DMS79 treated with DMSO at 0.1 percent for 48 hours (cell line): ENCODE measurements around the gene ATP8A2.

Experiments used
- DNase-seq: peaks from one replicate; lab custom pipeline; 2025; lab: John Stamatoyannopoulos, UW

Gene ATP8A2

DNA sequence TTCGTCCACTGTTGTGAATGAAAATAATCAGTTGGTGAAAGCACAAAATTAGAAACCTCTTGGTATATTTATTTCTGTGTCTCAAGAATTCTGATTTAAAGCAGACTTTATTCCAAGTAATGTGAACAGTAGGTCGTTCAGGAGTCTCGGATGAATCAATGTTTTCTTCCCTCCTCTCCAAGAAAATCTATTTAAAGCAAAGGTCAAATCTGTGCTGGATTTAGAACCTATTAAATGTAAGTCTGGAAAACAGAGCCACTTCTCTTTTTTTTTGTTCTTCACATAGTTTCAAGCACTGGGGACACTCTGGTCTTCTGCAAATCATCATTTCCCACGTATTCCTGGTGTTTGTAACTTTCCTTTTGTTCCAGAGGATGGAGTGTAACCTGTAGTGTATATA, 312.7 kb downstream of the ATP8A2 start:
- no peak for DNase-seq

DNA sequence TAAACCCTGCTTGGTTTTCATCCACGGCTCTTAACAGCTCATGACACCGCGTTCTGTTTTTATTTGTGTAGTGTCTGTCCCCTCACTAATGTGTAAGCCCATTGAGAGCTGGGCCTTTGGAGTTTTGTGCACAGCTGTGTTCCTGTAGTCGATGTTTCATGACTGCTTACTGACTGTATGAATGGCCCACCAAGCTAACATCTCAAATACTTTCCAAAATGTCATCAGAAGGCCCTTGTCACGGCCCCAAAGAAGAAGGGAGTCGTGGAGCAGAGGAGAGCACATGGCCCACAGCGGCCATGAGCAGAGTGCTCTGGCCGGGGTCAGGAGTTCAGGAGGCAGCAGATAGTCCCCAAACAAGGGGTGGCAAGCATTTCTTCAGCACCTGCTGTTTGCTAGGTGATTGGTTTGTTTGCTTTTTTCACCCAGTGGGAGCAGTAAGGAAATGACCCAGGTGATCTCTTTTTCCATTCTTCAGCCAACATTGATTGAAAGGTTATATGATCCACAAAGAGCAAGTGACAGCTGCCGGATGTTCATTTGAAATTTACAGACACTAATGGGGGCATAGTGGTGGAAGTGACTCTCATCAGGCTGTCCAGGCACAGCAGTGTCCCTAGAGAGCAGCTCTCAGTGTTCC, 315.2 kb downstream of the ATP8A2 start:
- peak; percentile 38 for DNase-seq

DNA sequence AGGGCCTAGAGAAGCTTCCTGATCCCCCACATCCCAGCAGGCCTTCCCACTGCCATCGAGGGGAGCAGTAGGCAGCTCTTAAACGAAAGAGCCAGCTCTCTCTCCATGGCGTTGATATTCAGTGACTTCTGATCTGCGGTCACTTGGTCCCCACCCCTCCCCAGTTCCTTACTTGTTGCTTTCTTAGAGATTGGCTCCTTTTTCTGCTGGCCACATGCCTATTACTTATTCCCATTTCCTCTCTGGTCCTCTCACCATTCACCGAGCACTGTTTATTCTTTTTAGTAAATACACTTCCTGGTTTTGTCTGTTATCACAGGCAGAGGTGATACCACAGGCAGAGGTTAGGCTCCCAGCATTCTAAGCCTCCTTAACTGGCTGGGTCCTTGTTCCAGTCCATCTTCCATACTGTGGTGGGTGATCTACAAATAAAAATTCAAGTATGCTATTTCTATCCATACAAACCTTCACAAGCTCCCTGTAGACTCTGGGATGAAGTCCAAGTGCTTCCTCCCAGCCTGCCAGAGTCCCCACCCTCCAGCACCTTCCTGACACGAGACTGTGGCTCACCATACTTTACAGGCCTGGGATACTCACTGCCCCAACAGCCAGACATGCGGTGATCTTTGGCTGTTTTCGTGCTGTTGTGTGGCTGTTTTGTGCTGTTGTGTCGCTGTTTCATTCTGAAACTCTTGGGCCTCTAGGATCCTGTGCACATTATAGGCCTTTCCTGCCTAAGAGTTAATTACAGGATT, 315.9 kb downstream of the ATP8A2 start:
- DNase-seq = peak; percentile 58

DNA sequence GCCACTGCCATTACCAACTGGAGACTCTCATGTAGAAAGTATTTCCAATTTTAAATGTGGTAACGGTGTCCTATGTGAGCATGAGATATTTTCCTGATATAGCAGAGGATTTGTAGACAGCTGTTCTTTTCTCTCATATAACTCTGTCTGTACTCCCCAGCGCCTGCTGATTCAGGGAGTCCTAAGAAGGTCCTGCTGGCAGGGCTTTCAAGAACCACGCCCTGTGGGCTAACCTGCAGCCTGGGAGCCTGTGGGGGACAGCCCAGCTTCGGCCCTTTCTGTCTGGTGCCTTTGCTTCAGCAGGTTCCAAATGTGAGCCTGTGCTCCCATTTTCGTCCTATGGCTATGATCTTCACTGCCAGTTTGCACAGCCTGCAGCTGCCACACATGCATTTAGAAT, 316.8 kb downstream of the ATP8A2 start:
- DNase-seq = no peak

DNA sequence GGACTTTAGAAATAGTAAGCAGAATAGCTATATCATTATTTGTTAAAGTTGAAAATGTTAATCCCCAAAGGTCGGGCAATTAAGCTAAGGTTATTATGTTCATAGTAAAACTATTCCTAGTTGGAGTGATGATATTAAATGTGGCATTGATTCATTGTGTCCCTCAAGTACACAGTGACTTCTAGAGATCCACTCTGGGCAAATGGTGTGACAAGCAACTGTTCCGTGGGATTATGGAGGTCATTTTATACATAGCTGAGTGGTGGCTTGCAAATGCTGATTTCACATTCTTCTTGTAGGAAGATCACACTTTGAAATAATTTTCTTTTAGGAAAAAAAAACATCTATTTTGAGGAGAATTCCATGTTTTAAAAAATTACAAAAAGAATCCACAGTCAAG, 317.8 kb downstream of the ATP8A2 start:
- no peak for DNase-seq

DNA sequence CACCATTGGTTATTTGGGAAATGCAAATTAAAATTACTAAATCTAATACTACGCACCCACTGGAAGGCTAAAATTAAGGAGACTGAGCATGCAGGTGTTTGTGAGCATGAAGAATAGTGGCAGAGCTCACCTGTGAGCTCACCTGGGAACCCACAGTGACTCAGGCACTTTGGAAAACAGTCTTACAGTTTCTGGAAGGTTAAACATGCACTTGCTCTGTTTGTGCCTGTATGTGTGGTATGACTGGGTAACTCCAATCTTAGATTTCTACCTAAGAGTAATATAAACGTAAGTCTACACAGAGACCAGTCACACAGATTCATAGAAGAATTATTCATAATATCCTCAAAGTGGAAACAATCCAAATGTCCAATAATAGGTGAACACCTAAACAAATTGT, 318.8 kb downstream of the ATP8A2 start:
- no peak for DNase-seq

DNA sequence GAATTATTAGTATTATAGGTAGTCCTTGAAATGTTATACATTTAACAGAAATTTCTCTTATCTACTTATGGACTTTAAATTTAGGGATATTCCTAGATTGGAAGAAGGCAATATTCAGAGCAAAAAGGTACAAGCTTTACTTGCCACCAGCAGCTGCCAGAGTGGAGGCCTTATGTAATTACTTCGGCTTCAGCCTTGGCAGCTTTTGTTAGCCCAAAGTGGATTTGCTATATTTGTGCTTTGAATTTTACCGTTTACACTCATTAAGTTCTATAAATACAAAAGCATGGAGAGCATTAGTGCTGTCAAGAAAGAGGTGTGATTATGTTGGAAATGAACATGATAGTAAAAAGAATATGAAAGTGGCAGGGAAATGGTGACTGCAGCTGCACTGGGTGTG, 319.9 kb downstream of the ATP8A2 start:
- DNase-seq = no peak

DNA sequence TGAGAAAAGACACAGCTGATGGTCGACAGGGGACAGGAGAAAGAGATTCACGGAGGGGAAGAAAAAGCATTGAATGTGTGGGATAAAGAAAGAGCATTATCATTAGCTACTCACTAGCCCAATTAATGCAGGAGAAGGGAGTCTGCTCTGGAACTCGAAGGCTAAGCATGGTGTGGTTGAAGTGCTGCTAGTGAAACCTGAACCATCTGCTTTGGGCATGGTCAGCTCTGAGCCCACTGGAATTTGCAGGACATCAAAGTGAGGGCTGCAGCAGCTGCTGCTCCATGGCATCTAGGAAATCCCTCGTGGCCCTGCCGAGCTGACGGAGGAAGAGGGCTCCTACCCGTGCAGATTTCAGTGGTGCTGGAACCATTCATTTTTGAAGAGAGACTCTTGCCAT, 320.3 kb downstream of the ATP8A2 start:
- no peak for DNase-seq

DNA sequence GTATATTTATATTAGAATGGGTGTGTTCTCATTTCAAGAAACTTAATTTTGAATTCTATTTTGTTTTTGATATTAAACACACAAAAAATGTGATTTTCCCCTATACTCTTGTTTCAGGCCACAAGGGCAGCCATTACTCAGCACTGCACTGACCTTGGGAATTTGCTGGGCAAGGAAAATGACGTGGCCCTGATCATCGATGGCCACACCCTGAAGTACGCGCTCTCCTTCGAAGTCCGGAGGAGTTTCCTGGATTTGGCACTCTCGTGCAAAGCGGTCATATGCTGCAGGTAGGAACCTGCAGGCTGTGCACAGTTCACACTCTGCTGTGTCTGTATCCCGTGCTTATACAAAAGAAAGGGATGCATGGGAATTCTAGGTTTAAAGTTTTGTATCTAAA, 327.3 kb downstream of the ATP8A2 start:
- no peak for DNase-seq

DNA sequence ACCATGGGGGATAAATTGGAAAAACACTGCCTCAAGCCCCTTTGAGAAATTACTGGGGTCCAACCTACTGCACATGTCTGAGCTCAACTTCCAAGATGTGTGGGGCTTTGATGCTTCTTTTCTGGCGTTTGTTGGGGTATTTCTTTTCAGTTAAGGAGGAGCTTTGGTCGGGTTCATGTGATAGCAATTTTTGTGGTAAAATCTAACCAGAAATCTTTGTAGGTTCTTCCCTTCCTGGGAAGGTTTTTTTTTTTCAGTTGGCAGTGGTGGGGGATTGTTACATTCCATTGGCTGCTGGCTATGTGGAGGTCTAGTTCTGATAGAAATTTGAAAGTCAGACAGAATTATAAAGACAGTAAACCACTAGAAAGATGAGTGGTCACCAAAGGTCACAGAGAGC, 327.8 kb downstream of the ATP8A2 start:
- no peak for DNase-seq

DNA sequence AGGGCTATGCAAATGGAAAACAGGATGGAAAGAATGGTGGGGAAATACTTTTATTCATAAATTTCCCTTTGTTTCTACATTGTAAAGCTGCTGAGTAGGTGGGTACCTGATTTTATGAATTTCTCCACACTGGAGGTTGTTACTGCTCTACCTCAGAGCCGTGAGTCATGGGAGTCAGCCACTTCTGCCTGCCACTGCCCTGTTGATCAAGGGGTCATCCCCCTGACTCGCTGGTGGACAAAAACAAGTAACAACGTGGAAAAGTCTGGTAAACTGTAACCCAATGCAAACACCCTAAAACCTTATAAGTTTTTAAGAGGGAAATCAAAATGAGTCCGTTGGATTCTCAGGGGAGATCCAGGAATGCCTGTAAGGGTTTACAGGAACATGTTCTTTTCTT, 329.5 kb downstream of the ATP8A2 start:
- no peak for DNase-seq

DNA sequence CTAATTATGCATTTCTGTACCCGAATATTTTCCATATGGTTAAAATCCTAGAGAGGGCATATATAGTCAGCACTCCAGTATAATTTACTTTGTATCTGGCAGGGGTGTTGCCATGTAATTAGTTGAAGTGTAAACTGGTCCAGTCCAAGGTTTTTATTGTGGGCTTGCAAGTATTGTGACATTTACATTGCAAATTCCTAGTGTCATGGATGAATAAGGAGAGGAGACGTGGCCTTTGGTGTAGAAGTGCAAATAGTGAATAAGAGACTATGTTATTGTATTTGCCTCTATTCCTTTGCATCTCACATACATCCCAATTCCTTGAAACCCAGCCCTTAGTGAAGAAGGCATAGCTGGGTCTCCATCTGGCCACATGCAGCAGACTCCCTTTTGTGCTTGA, 330.6 kb downstream of the ATP8A2 start:
- no peak for DNase-seq

DNA sequence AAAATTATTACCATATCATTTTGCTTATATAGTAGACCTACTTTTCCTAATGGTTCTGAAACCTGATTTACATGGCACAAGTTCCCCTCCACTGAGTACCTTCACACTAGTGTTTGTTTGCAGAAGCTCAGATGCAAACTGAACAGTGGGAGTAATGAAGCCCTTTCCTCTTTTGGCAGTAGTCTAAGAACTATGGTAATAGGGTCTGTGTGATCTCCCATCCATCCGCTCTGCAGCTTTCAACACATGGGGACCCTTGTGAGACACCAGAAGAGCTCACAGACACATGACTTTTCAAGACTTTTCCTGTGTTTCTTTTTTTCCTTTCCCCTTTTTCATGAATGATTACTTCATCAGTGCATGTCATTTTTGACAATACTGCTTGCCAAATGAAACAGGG, 336.0 kb downstream of the ATP8A2 start:
- no peak for DNase-seq

DNA sequence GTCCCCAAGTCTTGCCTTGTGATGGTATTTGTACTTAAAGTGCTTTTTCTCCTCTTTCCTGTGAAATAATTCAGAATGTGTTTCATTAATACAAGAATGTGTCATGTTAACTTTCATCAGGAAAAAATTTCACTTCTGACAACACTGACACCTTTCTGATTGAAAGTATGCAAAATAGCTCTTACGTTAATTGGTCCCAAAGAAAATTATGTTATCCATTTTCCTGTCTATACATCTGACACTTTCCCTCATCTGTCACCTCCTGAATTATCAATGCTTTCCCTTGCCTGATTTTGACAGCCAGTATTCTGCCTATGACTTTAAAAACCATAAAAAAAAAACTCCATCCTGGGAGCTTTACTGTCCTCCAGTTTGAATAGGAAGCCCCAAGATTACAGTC, 336.5 kb downstream of the ATP8A2 start:
- DNase-seq = no peak

DNA sequence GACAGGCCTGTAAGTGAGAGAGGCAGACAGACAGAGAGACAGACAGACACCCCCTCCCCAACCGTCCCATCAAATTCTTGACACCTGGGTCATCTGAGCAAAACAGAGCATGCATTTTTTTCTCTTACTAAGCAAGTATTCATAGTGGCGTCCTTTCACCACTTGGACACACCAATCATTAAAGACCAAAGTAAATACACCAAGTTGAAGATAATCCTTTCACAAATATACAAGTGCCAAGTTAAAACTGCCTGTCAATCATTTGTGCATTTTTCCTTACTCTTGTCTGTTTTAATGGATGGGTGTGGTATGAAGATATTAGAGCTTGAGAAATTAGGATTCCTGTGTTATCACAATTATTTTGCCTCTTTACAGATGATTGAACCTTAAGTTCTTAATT, 337.3 kb downstream of the ATP8A2 start:
- no peak for DNase-seq

DNA sequence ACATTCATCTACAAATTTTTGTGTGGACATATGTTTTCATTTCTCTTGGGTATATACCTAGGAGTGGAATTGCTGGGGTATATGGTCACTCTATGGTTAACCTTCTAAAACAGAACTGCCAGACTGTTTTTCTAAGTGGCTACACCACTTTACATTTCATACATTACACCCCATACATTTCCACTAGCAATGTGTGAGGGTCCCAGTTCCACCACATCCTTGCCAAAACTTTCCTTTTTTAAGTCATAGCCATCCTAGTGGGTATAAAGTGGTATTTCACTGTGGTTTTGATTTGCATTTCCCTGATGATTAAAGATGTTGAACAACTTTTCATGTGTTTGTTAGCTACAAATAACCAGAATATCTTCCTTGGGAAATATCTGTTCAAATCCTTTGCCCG, 344.0 kb downstream of the ATP8A2 start:
- DNase-seq = no peak

DNA sequence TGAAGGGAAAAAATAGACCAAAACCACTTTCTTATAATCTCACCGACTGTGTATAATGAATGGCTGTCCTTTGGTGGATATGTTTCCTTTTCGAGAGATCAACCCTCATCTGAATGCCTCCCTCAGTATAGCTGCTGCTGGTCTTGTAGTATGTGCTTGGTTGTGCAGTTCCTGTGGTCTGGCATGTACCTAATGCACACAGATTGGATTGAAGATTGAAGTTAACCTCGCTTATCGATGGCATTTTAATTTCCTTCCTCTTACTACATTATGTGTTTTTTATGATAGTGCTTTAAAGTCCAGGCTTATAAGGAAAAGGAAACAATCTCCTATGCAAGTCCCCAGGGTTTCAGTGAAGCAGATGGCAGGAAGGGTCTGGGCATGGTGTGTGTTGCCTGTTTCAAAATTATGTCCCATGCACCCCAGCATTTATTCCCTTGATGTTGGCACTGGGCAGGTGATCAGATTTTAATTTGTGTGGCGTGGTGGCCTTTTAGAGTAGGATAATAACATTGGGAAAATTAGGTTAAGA, 346.0 kb downstream of the ATP8A2 start:
- DNase-seq = no peak

DNA sequence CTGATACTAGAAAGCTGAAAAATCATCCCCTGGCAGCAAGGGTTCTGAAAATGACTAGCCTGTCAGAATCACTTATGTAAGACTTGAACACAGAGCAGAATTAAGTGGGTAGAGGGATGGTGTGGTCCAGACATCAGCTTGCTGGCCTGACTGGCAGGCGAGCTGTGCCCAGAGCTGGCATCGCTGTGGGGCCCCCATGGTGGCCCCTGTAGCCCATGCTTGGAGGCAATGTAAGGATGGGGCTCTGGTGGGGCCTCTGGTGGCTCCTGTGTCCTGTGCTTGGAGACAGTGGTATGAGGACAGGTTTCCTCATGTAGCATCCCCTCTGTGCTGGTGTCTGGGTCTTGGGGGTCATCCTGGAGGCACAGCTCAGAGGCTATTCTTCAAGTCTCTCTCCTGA, 347.9 kb downstream of the ATP8A2 start:
- no peak for DNase-seq

DNA sequence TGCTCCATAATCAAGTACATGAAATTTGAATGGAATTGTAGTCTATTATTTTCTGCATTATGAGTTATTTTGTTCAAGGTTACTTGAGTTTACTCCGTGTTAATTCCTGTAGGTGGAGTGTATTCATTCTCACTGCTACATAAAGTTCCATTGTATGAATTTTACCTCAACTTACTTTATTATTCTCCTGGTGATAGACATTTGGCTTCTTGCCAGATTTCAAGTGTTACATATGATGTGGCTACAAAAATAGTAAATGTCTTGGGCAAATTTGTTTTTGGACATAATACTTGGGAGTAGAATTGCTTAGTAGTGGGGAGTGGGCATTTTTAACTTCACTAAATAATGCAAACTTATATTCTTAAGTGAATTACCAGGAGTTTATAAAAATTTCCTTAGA, 351.1 kb downstream of the ATP8A2 start:
- no peak for DNase-seq

DNA sequence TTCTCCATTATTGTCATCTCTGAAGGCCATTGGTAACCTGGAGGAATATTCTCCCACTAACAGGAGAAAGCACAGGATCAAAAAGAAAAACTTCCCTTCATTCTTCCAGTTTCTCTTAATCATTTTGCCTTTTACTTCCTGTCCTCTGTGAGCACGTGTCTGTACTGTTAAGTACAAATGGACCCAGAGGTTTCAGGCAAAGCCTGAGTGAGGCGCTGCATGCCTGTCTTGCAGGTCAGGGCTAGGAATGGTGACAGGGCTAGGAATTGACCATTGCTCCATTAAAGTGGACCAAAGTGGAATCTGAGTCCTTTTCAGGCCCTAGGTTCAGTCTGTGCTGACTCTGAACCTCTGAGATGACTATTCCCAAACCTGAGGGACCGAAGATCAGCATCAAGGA, 353.3 kb downstream of the ATP8A2 start:
- no peak for DNase-seq

DNA sequence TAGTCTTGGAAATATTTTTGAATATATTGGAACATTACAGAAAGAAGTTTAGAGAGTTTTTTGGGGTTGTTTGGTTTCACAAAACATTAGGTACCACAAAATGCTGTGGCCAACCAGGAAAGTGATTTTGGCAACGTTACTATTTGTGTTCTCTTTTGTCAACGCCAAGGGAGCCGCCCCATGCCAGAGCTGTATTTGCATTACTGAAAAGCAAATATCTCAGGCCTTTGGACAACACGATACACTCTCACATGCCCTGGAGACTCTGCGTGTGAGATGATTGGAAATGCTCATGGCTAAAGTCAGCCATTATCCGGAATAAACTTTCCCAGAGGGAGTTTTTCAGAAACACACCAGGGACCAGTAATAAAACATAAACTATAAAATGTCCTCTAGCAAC, 355.5 kb downstream of the ATP8A2 start:
- no peak for DNase-seq

DNA sequence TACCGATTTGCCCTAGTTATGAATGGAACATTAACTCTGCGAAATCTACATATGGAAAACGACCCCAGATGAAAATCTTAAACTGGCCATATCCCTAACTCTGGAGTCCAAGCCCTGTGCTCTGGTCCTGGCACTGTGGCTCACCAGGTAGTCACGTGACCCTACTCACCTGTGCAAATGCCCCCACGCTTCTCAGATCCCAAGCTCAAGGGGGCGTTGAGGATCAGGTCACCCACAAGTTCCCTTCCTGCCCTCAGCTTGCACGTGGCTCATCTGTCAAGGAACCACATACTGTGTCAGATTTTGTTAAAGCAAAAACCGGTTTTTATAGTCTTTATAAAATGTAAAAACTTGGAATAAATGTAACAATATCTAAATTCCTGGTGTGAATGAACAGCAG, 356.0 kb downstream of the ATP8A2 start:
- no peak for DNase-seq

DNA sequence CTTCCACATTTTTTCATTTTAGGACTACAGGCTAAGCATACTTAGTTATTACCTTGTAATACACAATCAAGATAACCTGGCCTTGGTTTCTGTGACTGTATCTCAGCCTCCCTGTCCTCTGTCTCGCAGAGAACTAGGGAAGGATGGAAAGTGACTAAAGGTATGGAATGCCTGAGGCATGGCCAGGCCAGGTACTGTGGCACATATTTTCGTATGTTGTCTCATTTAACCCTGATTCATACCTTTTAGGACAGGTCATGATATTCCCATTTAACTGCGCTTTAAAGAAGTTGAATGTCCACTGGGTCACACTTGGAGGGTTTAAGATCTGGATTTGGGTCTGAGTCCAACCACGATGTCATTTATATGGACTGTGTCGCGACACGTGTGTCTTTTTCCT, 357.4 kb downstream of the ATP8A2 start:
- DNase-seq = no peak

DNA sequence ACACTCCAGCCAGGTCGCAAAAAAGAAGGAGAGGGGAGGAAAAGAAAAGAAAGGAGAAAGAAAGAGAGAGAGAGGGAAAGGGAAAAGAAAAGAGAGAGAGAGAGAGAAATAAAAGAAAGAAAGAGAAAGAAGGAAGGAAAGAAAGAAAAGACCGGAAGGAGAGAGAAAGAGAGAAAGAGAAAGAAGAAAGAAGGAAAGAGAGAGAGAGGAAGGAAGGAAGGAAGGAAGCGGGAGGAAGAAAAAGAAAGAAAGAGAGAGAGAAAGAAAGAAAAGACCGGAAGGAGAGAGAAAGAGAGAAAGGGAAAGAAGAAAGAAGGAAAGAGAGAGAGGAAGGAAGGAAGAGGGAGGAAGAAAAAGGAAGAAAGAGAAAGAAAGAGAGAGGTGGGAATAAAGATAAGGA, 359.3 kb downstream of the ATP8A2 start:
- DNase-seq = no peak
